Measurements from ENCODE around the gene CHMP1A.
A peak's percentile ranks its signal among the peaks of the same experiment; 100 is the strongest.
"Not testable (repeated sequence)": the region's sequence is repeated elsewhere in the genome, so short reads cannot be mapped to it uniquely, and the experiment has no call there.

CHMP1A gene

GRCh38 chr16:89691986-89692569 is 34.6 kb upstream of the CHMP1A start:
- DNase-seq: no peak

GRCh38 chr16:89691231-89691985 is 33.9 kb upstream of the CHMP1A start:
- no peak for DNase-seq

GRCh38 chr16:89690392-89690901 is 32.9 kb upstream of the CHMP1A start:
- DNase-seq: no peak

- DNase-seq: not testable (repeated sequence)
These were observed 32.1 kb upstream of the CHMP1A start for GRCh38 chr16:89689621-89690020.

GRCh38 chr16:89689142-89689541 is 31.6 kb upstream of the CHMP1A start:
- DNase-seq: no peak

GRCh38 chr16:89688395-89688794 is 30.9 kb upstream of the CHMP1A start:
- DNase-seq: no peak

- DNase-seq: no peak
These were observed 29.8 kb upstream of the CHMP1A start for GRCh38 chr16:89687092-89687940.

- DNase-seq: peak; percentile 34
These were observed 29.1 kb upstream of the CHMP1A start, which contains the start of gene CDK10 for GRCh38 chr16:89686520-89687091. CDK10 (plus strand) TSS chr16:89686689; CDS start chr16:89686711, 22 bp downstream.

GRCh38 chr16:89685916-89686315 is 28.4 kb upstream of the CHMP1A start:
- DNase-seq: no peak

- no peak for DNase-seq
These were observed 20.8 kb upstream of the CHMP1A start for GRCh38 chr16:89678258-89678657.

- DNase-seq: no peak
These were observed 14.9 kb upstream of the CHMP1A start for GRCh38 chr16:89672177-89672941.

- not testable (repeated sequence) for DNase-seq
These were observed 14.1 kb upstream of the CHMP1A start for GRCh38 chr16:89671565-89671964.

GRCh38 chr16:89670496-89671431 is 13.3 kb upstream of the CHMP1A start:
- no peak for DNase-seq

GRCh38 chr16:89669755-89670154 is 12.2 kb upstream of the CHMP1A start:
- DNase-seq: no peak

- DNase-seq: no peak
These were observed 11.3 kb upstream of the CHMP1A start for GRCh38 chr16:89668790-89669158.

- no peak for DNase-seq
These were observed 10.1 kb upstream of the CHMP1A start for GRCh38 chr16:89667633-89668032.

- DNase-seq: not testable (repeated sequence)
These were observed 9.5 kb upstream of the CHMP1A start for GRCh38 chr16:89667000-89667399.

- not testable (repeated sequence) for DNase-seq
These were observed 6.7 kb upstream of the CHMP1A start for GRCh38 chr16:89664238-89664637.

GRCh38 chr16:89661215-89661614 is 3.7 kb upstream of the CHMP1A start:
- DNase-seq: no peak

- DNase-seq: no peak
These were observed 2.6 kb upstream of the CHMP1A start for GRCh38 chr16:89660146-89660545.

Data from NCI-H524 treated with DMSO at 0.1 percent for 48 hours (cell line).